RWPE1 (cell line): ENCODE results near the gene TBC1D9B.

ENCODE experiments used
- CTCF ChIA-PET: fragments of 350-600 bp; sonication (Branson Sonifier 250); formaldehyde crosslinking; extraction: SDS; loops from one replicate; lab custom pipeline; 2021; lab: Yijun Ruan, JAX
- POLR2A ChIA-PET: fragments of 400-600 bp; formaldehyde crosslinking; extraction: SDS; loops from one replicate; lab custom pipeline; 2020; ENCODE audit warnings: antibody characterized with exemption; ENCODE audit not compliant: low non-redundant PET; lab: Yijun Ruan, JAX
- DNase-seq: peaks from one replicate; pipeline ENCODE4 v3.0.0; 2012; ENCODE audit warnings: low spot score
- H3K27ac ChIP-seq: fragments of 450-650 bp; 2 replicates; pipeline ENCODE4 v1.5.1; 2017
- CTCF ChIP-seq: fragments of 450-650 bp; conservative IDR thresholded peaks from 2 replicates; pipeline ENCODE4 v1.5.1; 2017; ENCODE audit warnings: low read depth, mild to moderate bottlenecking

Gene TBC1D9B

GRCh38 chr5:179812997-179813607 lies 94.6 kb downstream of the TBC1D9B start:
- ChIA-PET CTCF (no interaction called here), POLR2A (interaction anchor here (0.7 kb wide), 1 partner anchor 1321 kb away, joined by 3 read pairs; no protein-coding TSS in a partner anchor)
- no peak for DNase-seq
- TF ChIP-seq CTCF: no peak
- H3K27ac ChIP-seq: no peak overlapping the region

- no peak for DNase-seq
- H3K27ac ChIP-seq: peak overlapping the region; percentile 13
- TF ChIP-seq CTCF: no peak
- ChIA-PET CTCF (no interaction called here), POLR2A (interaction anchor here (0.7 kb wide), 1 partner anchor 1322 kb away, joined by 3 read pairs; no protein-coding TSS in a partner anchor)
Measured at GRCh38 chr5:179812135-179812825, 95.4 kb downstream of the TBC1D9B start.
